KOPT-K1 (cell line): Measurements from ENCODE around the gene MAP3K10.

Experiments used
- H3K27ac ChIP-seq: fragments of 200-600 bp; sonication (generic); 2 replicates; pipeline ENCODE4 v1.5.1; 2016; ENCODE audit warnings: antibody characterized with exemption, mild to moderate bottlenecking, low read depth, low read length; ENCODE audit not compliant: poor library complexity, severe bottlenecking
- H3K36me3 ChIP-seq: fragments of 200-600 bp; sonication (generic); 2 replicates; pipeline ENCODE4 v1.5.1; 2017; ENCODE audit warnings: antibody characterized with exemption, mild to moderate bottlenecking, low read length, moderate library complexity; ENCODE audit not compliant: insufficient read depth
- H3K9me3 ChIP-seq: fragments of 200-600 bp; sonication (generic); 2 replicates; pipeline ENCODE4 v1.5.1; 2017; ENCODE audit warnings: antibody characterized with exemption, low read length, mild to moderate bottlenecking; ENCODE audit not compliant: insufficient read depth, poor library complexity, severe bottlenecking

Gene MAP3K10

DNA sequence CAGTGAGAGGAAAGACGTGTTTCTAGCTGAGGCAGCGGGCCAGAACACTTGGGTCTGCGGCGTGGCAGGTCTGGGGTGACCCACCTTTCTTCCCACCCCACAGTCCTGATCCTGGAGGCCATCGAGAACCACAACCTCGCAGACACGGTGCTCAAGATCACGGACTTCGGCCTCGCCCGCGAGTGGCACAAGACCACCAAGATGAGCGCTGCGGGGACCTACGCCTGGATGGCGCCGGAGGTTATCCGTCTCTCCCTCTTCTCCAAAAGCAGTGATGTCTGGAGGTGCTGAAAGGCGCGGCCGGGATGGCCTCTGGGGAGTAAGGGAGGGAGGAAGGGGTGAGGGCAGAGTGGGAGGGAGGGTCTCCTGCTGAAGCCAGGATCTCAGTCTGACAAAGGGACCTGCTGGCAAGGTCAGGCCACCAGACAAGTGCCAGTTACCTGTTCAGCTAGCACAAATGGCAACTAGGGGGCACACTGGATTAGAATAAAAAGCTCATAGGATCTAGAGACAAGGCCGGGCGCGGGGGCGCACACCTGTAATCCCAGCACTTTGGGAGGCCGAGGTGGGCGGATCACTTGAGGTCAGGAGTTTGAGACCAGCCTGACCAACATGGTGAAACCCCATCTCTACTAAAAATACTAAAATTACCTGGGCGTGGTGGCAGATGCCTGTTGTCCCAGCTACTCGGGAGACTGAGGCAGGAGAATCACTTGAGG lies 7.2 kb downstream of the MAP3K10 start:
- Histone ChIP-seq H3K9me3 (no peaks in the 10 kb centered on the region), H3K36me3 (no peaks in the 10 kb centered on the region; the same call in 1 of the 2 replicates), H3K27ac (no peak overlapping the region)

DNA sequence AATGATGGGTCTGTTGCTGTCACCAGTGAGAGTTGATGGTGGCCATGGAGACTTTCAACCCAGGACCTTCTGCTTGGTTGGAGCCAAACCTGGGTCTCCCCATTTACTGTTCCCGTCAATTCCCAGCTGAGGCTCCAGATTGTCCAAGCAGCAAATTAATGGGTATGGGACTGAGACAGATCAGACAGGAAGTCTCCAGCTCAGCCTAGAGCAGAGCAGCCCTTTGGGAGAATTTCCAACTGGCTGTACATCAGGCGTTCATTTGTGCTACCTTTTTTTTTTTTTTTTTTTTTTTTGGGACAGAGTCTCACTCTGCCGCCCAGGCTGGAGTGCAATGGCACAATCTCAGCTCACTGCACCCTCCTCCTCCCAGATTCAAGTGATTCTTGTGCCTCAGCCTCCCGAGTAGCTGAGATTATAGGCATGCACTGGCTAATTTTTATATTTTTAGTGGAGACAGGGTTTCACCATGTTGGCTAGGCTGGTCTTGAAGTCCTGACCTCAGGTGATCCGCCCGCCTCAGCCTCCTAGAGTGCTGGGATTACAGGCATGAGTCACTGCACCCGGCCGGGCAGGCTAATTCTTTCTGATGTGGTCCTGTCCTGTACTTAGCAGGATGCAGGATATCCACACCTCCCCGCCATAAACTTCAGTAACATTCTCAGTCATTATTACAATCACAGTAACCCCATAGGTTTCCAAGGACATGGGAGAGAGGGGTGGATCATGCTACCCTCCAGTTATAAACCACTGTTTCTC lies 9.3 kb downstream of the MAP3K10 start:
- Histone ChIP-seq H3K9me3 (no peaks in the 10 kb centered on the region), H3K27ac (no peak overlapping the region), H3K36me3 (peaks cover 5% of the 10 kb centered on the region; the same call in 1 of the 2 replicates)

DNA sequence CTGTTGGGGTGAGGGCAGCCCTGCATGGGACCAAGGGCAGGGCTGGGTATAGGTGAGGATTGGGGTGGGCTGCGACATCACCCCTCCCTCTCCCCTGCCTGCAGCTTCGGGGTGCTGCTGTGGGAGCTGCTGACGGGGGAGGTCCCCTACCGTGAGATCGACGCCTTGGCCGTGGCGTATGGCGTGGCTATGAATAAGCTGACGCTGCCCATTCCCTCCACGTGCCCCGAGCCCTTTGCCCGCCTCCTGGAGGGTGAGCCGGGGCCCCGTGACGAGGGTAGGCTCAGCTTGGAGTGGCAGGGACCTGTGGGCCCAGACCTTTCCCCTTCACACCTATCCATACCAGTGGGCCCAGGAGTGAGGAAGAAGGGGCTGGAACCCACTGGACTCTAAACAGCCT lies 13.2 kb downstream of the MAP3K10 start:
- Histone ChIP-seq H3K36me3 (peaks cover 5% of the 10 kb centered on the region; the same call in 1 of the 2 replicates), H3K9me3 (no peaks in the 10 kb centered on the region), H3K27ac (no peak overlapping the region)

DNA sequence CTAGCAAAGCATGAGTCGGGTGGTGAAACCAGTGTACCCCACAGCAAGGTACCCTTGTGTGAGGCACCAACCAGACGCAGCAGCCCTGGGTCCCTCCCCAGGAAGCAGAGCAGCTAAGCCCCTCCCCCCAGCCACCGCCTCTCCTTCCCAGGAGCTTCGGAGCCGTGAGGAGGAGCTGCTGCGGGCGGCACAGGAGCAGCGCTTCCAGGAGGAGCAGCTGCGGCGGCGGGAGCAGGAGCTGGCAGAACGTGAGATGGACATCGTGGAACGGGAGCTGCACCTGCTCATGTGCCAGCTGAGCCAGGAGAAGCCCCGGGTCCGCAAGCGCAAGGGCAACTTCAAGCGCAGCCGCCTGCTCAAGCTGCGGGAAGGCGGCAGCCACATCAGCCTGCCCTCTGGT lies 14.5 kb downstream of the MAP3K10 start:
- H3K27ac ChIP-seq: no peak overlapping the region
- H3K36me3 ChIP-seq: peaks cover 5% of the 10 kb centered on the region; the same call in 1 of the 2 replicates
- H3K9me3 ChIP-seq: no peaks in the 10 kb centered on the region

DNA sequence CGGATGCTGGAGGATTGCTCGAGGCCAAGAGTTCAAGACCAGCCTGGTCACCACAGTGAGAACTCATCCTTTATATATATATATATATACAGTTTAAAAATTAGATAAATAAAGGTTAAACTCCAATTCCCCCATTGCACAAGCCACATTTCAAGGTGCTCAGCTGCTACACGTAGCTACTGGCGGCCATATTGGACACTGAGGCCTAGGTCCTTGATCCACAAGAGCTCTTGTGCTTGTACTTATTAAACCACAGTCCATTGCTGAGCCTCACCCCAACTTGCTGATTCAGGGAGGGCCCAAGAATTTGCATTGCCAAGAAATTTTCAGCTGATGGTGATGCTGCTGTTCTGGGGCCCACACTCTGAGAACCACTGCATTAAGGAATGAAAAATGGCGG lies 17.4 kb downstream of the MAP3K10 start:
- Histone ChIP-seq H3K36me3 (peaks cover 5% of the 10 kb centered on the region; the same call in 1 of the 2 replicates), H3K27ac (no peak overlapping the region), H3K9me3 (no peaks in the 10 kb centered on the region)

DNA sequence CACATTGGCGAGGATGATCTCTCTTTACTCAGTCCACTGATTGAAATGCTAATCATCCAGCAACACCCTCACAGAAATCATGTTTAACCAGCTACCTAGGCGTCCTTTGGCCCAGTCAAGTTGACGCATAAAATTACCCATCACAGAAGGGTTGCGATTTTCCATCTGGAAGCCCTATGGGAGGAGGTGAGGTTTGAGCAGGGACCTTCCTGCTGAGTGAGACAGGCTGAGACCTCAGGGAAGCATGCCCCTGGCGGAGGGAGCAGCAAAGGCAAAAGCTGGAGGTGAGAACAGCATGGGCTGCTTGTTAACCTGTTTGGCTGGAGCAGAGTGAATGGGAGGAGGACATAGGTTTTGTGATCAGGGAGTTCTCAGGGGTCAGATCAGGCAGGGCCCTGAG lies 19.7 kb downstream of the MAP3K10 start:
- no peaks in the 10 kb centered on the region; the same call in 1 of the 2 replicates for H3K36me3 ChIP-seq
- H3K27ac ChIP-seq: no peak overlapping the region
- no peaks in the 10 kb centered on the region for H3K9me3 ChIP-seq

DNA sequence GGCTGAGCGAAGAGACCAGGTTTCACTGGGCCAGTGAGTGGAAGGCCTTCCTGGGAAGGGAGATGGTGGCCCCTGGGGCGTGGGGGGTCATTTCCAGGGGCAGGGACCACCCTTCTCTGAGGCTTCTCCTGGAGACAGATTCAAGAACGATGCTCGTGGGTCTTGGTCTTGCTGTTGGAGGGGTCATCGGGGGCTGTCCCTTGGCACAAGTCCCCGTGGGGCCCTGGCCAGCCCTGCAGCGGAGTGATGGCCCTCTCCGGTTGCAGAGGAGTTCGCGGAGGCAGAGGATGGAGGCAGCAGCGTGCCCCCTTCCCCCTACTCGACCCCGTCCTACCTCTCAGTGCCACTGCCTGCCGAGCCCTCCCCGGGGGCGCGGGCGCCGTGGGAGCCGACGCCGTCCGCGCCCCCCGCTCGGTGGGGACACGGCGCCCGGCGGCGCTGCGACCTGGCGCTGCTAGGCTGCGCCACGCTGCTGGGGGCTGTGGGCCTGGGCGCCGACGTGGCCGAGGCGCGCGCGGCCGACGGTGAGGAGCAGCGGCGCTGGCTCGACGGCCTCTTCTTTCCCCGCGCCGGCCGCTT lies 22.1 kb downstream of the MAP3K10 start:
- H3K9me3 ChIP-seq: no peaks in the 10 kb centered on the region
- H3K27ac ChIP-seq: no peak overlapping the region
- no peaks in the 10 kb centered on the region; the same call in 1 of the 2 replicates for H3K36me3 ChIP-seq

DNA sequence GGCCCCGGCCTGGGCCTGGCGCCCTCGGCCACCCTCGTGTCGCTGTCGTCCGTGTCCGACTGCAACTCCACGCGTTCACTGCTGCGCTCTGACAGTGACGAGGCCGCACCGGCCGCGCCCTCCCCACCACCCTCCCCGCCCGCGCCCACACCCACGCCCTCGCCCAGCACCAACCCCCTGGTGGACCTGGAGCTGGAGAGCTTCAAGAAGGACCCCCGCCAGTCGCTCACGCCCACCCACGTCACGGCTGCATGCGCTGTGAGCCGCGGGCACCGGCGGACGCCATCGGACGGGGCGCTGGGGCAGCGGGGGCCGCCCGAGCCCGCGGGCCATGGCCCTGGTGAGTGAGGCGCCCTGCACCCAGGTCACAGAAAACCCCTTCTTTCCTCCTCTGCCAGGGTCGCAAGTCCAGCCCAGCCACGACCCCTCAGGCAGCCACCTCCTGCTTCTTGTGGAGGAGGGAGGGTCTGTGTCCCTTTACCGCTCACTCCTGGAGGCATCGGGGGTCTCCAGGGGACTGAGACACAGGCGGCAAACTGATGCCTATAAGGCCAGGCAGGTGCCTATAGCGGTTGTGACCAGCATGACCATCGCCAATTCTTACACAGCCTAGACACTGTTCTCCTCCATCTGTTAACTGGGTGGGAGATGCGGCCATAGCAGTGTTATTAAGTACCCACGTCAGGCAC lies 22.8 kb downstream of the MAP3K10 start:
- no peak overlapping the region for H3K27ac ChIP-seq
- H3K9me3 ChIP-seq: no peaks in the 10 kb centered on the region
- H3K36me3 ChIP-seq: no peaks in the 10 kb centered on the region; the same call in 1 of the 2 replicates

DNA sequence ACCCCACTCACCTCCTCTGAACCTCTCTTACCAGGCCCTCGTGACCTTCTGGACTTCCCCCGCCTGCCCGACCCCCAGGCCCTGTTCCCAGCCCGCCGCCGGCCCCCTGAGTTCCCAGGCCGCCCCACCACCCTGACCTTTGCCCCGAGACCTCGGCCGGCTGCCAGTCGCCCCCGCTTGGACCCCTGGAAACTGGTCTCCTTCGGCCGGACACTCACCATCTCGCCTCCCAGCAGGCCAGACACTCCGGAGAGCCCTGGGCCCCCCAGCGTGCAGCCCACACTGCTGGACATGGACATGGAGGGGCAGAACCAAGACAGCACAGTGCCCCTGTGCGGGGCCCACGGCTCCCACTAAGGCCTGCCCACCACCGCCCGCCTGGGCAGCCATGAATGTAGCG lies 23.7 kb downstream of the MAP3K10 start:
- H3K27ac ChIP-seq: no peak overlapping the region

DNA sequence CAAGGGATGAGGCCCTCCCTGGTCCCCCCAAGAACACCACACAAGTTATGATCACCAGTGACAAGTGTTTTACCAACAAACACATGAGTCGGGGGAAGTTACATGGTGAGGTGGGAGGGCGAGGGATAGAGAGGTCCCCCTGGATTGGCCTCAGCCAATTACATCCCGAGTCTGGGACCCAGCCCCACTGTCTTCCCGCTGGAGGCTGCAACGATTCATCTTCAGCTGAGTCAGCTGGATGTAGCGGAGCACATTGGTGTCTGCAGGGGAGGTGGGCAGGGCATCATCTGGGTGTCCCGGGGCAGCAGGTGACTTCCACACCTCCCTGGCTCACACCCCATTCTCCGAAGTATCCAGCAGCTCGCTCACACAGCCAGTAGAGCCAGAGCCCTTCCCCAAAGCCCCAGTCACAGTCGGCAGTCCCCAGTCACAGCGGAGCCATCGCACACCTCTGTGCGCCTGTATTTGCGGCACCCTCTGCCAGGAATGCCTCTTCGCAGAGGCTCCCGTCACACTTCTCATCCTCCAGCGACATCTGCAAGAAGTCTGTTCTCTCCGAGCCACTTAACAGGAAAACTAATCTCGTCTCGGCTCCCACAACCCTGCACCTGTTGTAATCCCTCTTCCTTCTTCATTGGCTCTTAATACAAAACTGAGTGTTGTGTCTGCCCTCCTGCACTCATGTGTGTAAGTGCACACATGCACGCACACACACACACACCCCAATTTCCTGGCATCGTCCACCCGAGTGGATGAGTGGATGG lies 25.0 kb downstream of the MAP3K10 start:
- no peak overlapping the region for H3K27ac ChIP-seq
- no peaks in the 10 kb centered on the region for H3K9me3 ChIP-seq
- H3K36me3 ChIP-seq: no peaks in the 10 kb centered on the region

More for the DNA sequence above, 23.7 kb downstream of the MAP3K10 start:
- Histone ChIP-seq H3K9me3 (no peaks in the 10 kb centered on the region), H3K36me3 (no peaks in the 10 kb centered on the region; the same call in 1 of the 2 replicates)

DNA sequence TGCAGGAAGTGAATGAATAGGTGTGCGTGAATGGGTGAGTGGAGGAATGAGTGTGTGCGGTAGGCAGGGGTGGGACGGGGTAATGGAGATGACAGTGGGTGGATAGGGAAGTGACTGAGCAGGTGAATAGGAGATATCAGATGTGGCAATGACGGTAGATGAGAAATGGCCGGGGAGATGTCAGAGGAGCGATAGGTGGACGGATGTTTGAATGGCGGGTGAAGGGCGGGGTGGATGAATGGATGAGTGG lies 25.5 kb downstream of the MAP3K10 start:
- Histone ChIP-seq H3K9me3 (no peaks in the 10 kb centered on the region), H3K27ac (no peak overlapping the region), H3K36me3 (no peaks in the 10 kb centered on the region)

DNA sequence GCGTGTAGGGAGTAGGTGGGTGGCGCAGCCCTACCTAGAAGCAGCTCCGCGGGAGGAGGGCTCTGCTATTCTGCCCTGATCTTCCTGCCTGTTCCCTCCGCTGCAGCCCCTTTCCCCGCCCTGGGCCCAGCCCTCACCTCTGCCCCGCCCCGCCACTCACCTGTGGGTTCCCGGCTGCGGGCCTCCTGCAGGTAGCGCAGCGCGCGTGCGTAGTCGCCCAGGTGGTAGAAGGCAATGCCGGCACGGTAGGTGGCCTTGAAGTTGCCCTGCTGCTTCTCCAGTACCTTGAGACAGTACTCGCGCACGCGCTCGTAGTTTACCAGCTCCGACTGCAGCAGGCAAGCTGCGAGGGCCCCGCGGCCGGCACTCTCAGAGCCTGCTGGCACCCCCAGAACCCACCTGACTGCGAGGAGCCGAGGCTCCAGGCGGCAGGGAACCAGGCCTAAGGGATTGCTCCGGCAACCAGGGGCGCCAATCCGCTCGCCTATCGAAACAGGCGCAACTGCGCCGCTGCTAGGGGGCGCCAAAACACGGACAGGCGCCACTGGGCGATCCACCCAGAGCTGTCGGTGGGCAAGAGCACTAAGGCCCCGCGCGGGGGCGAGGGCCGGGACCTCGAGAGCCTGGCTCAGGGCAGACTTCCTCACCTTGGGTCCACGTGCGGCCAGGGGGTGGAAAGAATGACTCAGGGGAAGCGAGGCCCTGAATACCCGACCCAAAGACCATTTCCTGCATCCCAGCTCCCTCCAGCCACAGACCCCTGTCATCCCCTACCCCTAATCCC lies 26.0 kb downstream of the MAP3K10 start:
- Histone ChIP-seq H3K9me3 (peaks cover 3% of the 10 kb centered on the region), H3K27ac (no peak overlapping the region), H3K36me3 (no peaks in the 10 kb centered on the region)

DNA sequence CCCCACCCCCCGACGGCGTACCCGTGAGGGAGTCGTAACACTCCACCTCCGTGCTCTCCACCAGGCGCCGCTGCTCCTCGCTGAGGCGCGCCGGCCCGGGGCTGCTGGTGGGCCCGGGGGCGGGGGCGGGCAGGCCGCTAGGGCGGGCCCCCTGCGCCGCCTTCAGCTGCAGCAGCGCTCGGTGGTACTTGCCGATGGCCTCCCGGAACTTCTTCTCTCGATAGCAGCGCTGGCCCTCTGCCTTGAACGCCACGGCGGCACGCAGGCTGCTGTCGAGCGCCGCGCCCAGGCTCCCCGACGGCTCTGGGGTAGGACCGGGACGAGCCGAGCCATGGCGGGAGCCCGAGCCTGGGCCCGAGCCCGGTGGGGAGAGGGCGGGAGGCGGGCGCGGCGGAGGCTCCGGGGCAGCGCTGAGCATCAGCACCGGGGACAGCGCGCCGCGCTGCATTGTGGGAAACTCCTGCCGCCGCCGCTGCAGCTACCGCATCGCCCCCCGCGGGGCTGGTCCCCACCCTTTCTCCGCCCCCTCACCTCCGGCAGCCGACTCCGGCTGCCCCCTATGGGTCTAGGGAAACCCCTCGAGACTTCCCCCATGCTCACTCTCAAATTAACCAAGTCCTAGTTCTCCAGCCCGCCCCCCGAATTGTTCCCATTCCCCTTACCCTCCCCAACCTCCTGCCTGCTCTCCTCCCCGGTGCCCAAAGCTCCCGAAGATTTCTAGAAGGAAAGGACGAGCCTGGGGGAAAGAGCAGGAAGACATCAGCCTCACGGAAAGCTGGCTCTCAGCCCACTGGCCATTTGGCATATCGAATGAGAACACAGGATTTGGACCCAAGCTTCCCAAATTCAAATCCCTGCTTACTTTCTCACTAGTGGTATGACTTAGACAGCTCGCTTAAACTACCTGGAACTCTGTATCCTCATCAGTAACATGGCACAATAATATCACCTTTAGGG lies 27.0 kb downstream of the MAP3K10 start, which contains the start of gene TTC9B:
Gene TTC9B (minus strand): TSS at position 451 of the 957 bp plus-strand sequence. CDS start 3 bp downstream, at position 448.
- H3K9me3 ChIP-seq: peaks cover 9% of the 10 kb centered on the region
- no peaks in the 10 kb centered on the region for H3K36me3 ChIP-seq
- no peak within 1 kb of the TSS for H3K27ac ChIP-seq
